Epithelial cell of esophagus (primary cell): ENCODE data around the gene RGS6.

Experiments used
- DNase-seq: peaks from one replicate; pipeline ENCODE4 v3.0.0; 2010; ENCODE audit warnings: low read depth
- H3K4me3 ChIP-seq: 2 replicates; pipeline ENCODE4 v1.5.1; 2011; ENCODE audit warnings: mild to moderate bottlenecking, low read length, control low read depth
- TF ChIP-seq, protein P1 (sequence below): IDR thresholded peaks from 2 replicates; pipeline ENCODE4 v1.5.1; 2011; ENCODE audit warnings: low read depth, mild to moderate bottlenecking, low read length, control low read depth, inconsistent platforms; ENCODE audit not compliant: insufficient read depth; ENCODE audit errors: missing control alignments

The RGS6 gene

DNA sequence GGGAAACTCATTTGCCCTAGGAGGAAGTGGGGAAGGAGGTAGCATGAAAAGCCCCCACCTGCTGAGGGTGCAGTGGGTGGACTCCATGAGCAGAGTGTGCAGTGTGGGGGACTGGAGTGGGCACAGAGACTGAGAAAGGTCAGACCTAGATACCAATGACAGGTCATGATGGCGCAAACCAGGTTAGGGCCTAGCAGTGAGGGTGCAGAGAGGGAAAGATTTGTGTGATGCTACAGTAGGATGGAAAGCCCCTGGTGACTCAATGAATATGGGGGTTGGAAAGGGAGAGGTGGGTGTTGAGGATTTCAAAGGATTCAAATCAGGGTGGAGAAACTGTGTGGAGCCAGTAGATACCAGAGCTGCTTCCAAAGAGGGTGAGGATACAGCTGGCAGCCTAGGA is 642.5 kb downstream of the RGS6 start:
- TF ChIP-seq, protein P1, sequence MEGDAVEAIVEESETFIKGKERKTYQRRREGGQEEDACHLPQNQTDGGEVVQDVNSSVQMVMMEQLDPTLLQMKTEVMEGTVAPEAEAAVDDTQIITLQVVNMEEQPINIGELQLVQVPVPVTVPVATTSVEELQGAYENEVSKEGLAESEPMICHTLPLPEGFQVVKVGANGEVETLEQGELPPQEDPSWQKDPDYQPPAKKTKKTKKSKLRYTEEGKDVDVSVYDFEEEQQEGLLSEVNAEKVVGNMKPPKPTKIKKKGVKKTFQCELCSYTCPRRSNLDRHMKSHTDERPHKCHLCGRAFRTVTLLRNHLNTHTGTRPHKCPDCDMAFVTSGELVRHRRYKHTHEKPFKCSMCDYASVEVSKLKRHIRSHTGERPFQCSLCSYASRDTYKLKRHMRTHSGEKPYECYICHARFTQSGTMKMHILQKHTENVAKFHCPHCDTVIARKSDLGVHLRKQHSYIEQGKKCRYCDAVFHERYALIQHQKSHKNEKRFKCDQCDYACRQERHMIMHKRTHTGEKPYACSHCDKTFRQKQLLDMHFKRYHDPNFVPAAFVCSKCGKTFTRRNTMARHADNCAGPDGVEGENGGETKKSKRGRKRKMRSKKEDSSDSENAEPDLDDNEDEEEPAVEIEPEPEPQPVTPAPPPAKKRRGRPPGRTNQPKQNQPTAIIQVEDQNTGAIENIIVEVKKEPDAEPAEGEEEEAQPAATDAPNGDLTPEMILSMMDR: no peak
- no peak overlapping the region for H3K4me3 ChIP-seq
- no peak for DNase-seq

DNA sequence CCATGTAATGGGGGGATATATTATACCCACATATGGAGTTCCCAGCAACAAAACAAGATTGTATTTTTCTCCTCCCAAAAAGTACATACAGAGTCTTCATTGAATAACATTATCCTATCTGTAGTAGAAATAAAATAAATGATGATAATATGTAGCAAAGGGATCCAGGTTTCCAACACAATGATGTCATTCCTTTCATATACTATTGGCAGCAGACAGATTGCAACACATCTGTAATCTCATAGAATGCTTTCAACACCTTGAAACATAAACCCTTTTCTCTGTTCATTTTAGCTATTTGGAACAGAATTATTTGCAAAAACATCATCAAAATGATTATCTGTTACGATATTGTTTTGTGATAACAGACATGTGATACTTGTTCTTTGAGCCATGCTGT is 644.0 kb downstream of the RGS6 start:
- DNase-seq: peak; percentile 64
- no peak overlapping the region for H3K4me3 ChIP-seq
- TF ChIP-seq, protein P1: no peak

DNA sequence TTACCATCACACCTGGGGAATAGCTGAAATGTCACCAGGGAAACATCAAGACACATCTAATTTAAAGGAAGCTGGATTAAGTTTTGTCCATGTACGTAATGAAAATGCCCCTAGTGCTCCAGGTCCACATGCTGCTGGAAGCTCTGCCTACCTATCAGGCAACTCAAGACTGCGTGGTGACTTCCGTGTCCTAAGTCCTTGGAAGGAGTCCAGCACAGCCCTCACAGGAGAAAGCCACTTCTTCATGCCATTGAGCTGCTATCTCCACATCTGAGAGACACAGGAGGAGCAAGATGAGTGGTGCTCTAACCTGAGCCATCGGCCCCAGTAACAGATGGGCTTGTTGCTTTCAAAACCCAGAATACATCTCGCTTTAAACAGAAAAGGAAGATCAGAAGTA is 645.3 kb downstream of the RGS6 start:
- DNase-seq: no peak
- TF ChIP-seq, protein P1: no peak
- H3K4me3 ChIP-seq: no peak overlapping the region

DNA sequence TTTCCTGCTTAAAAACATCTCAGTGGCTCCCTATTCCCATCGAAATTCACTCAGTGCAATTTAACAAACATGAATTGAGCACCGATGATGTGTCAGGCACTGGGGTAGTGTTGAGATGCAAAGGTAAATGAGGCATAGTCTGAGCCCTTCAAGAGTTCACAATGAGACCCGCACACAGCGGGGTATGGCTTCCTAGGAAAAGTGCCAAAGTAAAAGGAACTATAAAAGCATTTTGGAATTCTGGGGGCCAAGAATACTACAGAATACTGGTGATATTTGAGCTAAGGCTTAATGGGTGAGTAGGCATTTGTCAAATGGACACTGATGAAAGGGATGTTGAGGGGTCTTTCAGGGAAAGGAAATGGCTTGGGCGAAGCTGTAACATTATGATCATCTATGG is 646.3 kb downstream of the RGS6 start:
- TF ChIP-seq, protein P1: no peak
- H3K4me3 ChIP-seq: no peak overlapping the region
- DNase-seq: no peak

DNA sequence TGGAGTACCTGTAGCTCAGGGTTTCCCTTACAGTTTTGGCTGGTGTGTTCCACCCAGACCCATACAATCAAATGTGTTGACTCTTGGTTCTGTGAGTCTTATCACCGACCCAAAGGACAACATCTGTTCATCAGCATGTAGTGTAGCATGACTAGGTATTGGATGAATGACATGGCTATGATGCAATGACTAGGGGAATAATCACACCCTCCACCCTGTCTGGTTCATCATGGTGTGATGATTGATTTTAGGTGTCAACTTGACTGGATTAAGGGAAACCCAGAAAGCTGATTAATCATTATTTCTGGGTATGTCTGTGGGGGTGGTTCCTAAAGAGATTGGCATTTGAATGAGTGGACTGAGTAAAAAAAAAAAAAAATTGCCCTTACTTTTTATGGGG is 650.4 kb downstream of the RGS6 start:
- TF ChIP-seq, protein P1: no peak
- peak; percentile 88 for DNase-seq
- H3K4me3 ChIP-seq: no peak overlapping the region

DNA sequence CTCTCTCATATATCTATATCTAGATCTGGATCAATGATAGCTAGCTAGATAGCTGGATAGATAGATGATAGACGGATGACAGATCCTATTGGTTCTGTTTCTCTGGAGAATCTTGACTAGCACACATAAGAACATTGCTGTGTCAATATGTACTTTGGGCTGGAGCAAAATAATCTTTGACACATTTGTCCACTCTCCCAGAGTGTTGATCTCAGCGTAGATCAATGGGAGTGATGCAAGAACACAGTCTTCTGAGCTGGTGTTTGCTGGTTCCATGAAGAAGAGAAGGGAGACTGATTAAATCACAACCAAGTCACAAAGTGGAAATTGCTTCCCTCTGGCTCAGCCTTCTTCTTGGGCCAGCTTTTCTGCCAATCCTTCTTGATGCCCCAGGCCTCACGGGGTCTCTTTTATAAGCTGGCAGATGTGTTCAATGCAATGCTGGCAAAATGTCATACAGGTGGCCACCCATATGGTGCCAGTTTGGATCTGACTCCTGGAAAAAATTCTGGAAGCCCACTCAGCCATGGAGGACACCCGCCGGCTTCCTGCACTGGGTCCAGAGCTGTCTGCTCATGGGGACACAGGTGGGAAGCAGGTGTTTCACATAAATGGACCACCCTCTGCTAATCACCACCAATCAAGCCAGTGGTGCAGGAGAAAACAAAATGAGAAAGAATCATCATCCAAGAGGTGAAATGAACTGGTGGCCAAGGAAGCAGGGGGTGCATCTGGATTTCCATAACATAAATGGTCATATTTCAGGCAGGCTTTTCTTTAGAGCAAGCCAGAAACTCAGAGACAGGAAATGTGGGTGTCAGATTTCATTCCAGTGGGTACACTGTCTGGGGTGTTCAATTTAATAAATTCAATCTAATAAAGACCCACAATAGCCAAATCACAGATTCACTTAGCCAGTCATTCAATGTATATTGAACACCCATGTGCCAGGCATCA is 651.4 kb downstream of the RGS6 start:
- DNase-seq: no peak
- no peak overlapping the region for H3K4me3 ChIP-seq
- TF ChIP-seq, protein P1: no peak

DNA sequence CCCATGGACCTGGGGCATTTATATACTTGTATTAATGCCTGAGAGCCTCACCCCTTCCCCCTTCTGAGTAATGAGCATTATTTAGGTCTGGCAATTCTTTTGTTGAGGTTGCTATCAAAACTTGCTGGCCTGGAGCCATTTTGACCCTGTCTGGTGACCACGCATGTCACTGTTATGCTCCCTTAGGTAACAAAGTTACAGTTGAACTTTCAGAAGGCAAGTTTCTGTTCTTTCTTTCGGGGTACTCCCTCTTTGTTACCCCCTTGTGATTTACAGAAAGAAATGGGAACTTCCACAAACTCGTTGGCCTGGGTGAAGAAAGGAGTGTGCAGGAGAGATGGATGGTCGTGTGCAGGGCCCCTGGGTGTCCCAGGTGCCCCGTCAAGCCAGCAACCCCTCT is 656.3 kb downstream of the RGS6 start:
- TF ChIP-seq, protein P1: no peak
- DNase-seq: no peak
- H3K4me3 ChIP-seq: no peak overlapping the region
